ENCODE results near the gene KIFAP3. TPM values are rescaled to one million over a fixed set of nuclear protein-coding genes. Genes with fewer than 3 reads are reported as not detected.

Gene KIFAP3
- total RNA-seq, 1 experiment from 2014 or later: 2.3 TPM

GRCh38 chr1:169884634-169885033 is 189.9 kb downstream of the KIFAP3 start:
- H3K27me3 Mint-ChIP-seq (ENCODE audit: low read depth): no peaks in the 10 kb centered on the region
- H3K4me1 Mint-ChIP-seq: peaks cover 9% of the 10 kb centered on the region
- DNase-seq (ENCODE audit: low spot score) (no peak), ATAC-seq (no peak)
- 0 out of 2 replicates have a peak, but pooled peaks cover 5% of the 10 kb centered on the region for H3K9me3 Mint-ChIP-seq
- H3K36me3 Mint-ChIP-seq: peaks cover 28% of the 10 kb centered on the region
- H3K4me3 Mint-ChIP-seq: no peak overlapping the region
- CTCF ChIA-PET: no interaction called here
- no peak for TF ChIP-seq JAZF1 (CRISPR knock-in tag; IDR thresholded peaks at IDR 0.05)
- no peak for TF ChIP-seq PRDM15 (CRISPR knock-in tag; IDR thresholded peaks at IDR 0.05)
- no peak for TF ChIP-seq NR3C1 (CRISPR knock-in tag; conservative IDR thresholded peaks at IDR 0.05; ENCODE audit: low read depth)
- TF ChIP-seq MXD4 (CRISPR knock-in tag; IDR thresholded peaks at IDR 0.05; ENCODE audit: borderline replicate concordance): no peak
- TF ChIP-seq NFATC4 (CRISPR knock-in tag; IDR thresholded peaks at IDR 0.05): no peak
- no peak for TF ChIP-seq CTCF (IDR thresholded peaks at IDR 0.05)
- no peak for TF ChIP-seq OVOL2 (CRISPR knock-in tag; IDR thresholded peaks at IDR 0.05; ENCODE audit: borderline replicate concordance)
- no peak for TF ChIP-seq KAT7 (CRISPR knock-in tag; IDR thresholded peaks at IDR 0.05; ENCODE audit: borderline replicate concordance)
- no peak for TF ChIP-seq ZNF416 (CRISPR knock-in tag; IDR thresholded peaks at IDR 0.05)
- TF ChIP-seq NFE2L1 (CRISPR knock-in tag; IDR thresholded peaks at IDR 0.05): no peak
- TF ChIP-seq CREB1 (CRISPR knock-in tag; IDR thresholded peaks at IDR 0.05): no peak
- TF ChIP-seq ZNF512 (CRISPR knock-in tag; IDR thresholded peaks at IDR 0.05; ENCODE audit: borderline replicate concordance): no peak
- TF ChIP-seq SOX15 (CRISPR knock-in tag; IDR thresholded peaks at IDR 0.05): no peak
- no peak for TF ChIP-seq AFF4 (CRISPR knock-in tag; IDR thresholded peaks at IDR 0.05; ENCODE audit: borderline replicate concordance)
- TF ChIP-seq IRF1 (CRISPR knock-in tag; IDR thresholded peaks at IDR 0.05): no peak
- no peak for TF ChIP-seq GTF2I (CRISPR knock-in tag; conservative IDR thresholded peaks at IDR 0.05)
- POLR2A ChIA-PET: no interaction called here
- no peak overlapping the region for H3K27ac Mint-ChIP-seq

Data from WTC11 (cell line).